ENCODE results near the gene PTMS. TPM values are rescaled to one million over a fixed set of nuclear protein-coding genes. Genes with fewer than 3 reads are reported as not detected.
"Not testable (repeated sequence)": the region's sequence is repeated elsewhere in the genome, so short reads cannot be mapped to it uniquely, and the experiment has no call there.

PTMS gene
- total RNA-seq = 125 and 129 TPM in 2 replicates

- intact Hi-C loops (cut with micrococcal nuclease) = loop anchor here (1.0 to 5.0 kb wide), 5 partner anchors 9 to 272 kb away; partner anchors contain the start of genes COPS7A, IFFO1 and NCAPD2
Observed at GRCh38 chr12:6765634-6766581, at the start of gene PTMS. Gene PTMS, plus strand, starts transcription at chr12:6766363. Its CDS starts 343 bp downstream, at chr12:6766706.

- intact Hi-C loops (cut with micrococcal nuclease) = no loop called here
Observed at GRCh38 chr12:6716874-6717437, 49.2 kb upstream of the PTMS start.

- intact Hi-C loops (cut with micrococcal nuclease) = loop anchor here (1.0 kb wide), 1 partner anchor 23 kb away; the partner anchor contains the start of gene PIANP
Observed at GRCh38 chr12:6722863-6723262, 43.3 kb upstream of the PTMS start.

GRCh38 chr12:6723607-6724408 lies 42.4 kb upstream of the PTMS start, which contains the start of gene COPS7A:
Gene COPS7A, plus strand, starts transcription at chr12:6724046. Its CDS starts 611 bp downstream, at chr12:6724657.
- intact Hi-C loops (cut with micrococcal nuclease) = loop anchor here (1.0 kb wide), 17 partner anchors 21 to 465 kb away; partner anchors contain the start of genes CHD4, IFFO1, ING4 and LPCAT3

GRCh38 chr12:6724409-6724797 lies 41.8 kb upstream of the PTMS start:
- intact Hi-C loops (cut with micrococcal nuclease) = loop anchor here (1.0 kb wide), 16 partner anchors 21 to 465 kb away; partner anchors contain the start of genes CHD4, IFFO1, ING4 and LPCAT3

- intact Hi-C loops (cut with micrococcal nuclease) = no loop called here
Observed at GRCh38 chr12:6725350-6725749, 40.8 kb upstream of the PTMS start.

GRCh38 chr12:6729186-6729585 lies 37.0 kb upstream of the PTMS start:
- intact Hi-C loops (cut with micrococcal nuclease) = no loop called here

GRCh38 chr12:6730169-6730568 lies 36.0 kb upstream of the PTMS start:
- intact Hi-C loops (cut with micrococcal nuclease) = no loop called here

GRCh38 chr12:6734506-6735387 lies 31.4 kb upstream of the PTMS start:
- intact Hi-C loops (cut with micrococcal nuclease) = loop anchor here (1.0 kb wide), 2 partner anchors 45 to 91 kb away; no protein-coding TSS in a partner anchor

GRCh38 chr12:6735448-6736191 lies 30.5 kb upstream of the PTMS start:
- intact Hi-C loops (cut with micrococcal nuclease) = loop anchor here (1.0 kb wide), 2 partner anchors 44 to 90 kb away; no protein-coding TSS in a partner anchor

GRCh38 chr12:6736754-6737153 lies 29.4 kb upstream of the PTMS start:
- intact Hi-C loops (cut with micrococcal nuclease) = no loop called here

GRCh38 chr12:6742080-6742479 lies 24.1 kb upstream of the PTMS start:
- intact Hi-C loops (cut with micrococcal nuclease) = not testable (repeated sequence)

- intact Hi-C loops (cut with micrococcal nuclease) = no loop called here
Observed at GRCh38 chr12:6742834-6743233, 23.3 kb upstream of the PTMS start.

GRCh38 chr12:6743300-6743699 lies 22.9 kb upstream of the PTMS start:
- intact Hi-C loops (cut with micrococcal nuclease) = not testable (repeated sequence)

GRCh38 chr12:6745741-6746525 lies 20.2 kb upstream of the PTMS start:
- intact Hi-C loops (cut with micrococcal nuclease) = loop anchor here (1.0 kb wide), 1 partner anchor 22 kb away; the partner anchor contains the start of gene COPS7A

- intact Hi-C loops (cut with micrococcal nuclease) = no loop called here
Observed at GRCh38 chr12:6747216-6747615, 18.9 kb upstream of the PTMS start.

GRCh38 chr12:6748761-6749160 lies 17.4 kb upstream of the PTMS start:
- intact Hi-C loops (cut with micrococcal nuclease) = no loop called here

- intact Hi-C loops (cut with micrococcal nuclease) = no loop called here
Observed at GRCh38 chr12:6750506-6750905, 15.7 kb upstream of the PTMS start.
